Activated CD4-positive, alpha-beta T cell treated with anti-CD3 and anti-CD28 coated beads for 4 hours (primary cell): Measurements from ENCODE around the gene ADARB1.

Source experiments
- DNase-seq, 2 donors: peaks; one replicate each; pipeline ENCODE4 v3.0.0-alpha.2; 2020

Gene ADARB1

DNA sequence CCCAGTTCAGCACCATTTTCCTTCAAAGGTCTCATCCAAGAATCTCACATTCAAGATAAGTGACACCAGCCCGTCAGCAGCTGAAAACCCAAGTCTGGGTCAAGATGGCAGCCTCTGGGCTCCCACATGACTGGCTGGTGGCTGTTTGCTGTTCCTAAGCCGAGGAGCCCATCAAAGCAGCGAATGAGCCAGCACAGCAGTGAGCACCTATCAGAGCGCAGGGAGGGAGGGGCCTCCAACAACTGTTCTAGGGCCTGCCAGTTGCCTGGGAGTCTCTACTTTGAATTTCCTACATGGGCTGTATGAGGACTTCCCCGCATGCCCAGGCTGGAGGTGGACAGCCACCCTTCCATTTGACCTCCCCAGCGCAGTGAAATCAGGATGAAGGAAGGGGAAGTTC lies 102.7 kb downstream of the ADARB1 start:
- no peak for DNase-seq

DNA sequence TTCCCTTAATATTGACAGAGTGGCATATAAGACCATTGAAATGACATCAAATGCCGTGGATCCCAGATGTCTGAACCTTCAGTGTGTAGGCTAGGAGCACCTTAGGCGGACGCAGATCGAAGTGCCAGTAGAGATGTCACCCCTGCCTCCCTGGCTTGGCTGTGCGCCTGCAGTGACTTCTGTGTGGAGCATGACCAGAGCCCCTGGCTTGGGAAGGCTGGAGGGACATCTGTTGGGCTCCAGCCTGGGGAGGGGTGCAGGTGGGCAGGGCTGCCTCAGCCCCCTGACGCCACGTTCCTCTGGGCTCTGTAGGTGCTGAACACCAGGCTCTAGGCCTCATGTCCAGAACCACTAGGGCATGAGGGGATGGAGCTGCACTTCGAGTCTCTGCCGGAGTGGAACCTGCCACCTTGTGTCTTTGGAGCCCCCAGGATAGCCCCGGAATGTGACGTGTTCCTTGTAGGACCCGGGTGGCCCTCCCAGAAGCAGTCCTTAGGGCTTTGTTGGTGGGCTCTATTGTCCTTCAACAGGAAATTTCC lies 103.8 kb downstream of the ADARB1 start:
- no peak for DNase-seq

DNA sequence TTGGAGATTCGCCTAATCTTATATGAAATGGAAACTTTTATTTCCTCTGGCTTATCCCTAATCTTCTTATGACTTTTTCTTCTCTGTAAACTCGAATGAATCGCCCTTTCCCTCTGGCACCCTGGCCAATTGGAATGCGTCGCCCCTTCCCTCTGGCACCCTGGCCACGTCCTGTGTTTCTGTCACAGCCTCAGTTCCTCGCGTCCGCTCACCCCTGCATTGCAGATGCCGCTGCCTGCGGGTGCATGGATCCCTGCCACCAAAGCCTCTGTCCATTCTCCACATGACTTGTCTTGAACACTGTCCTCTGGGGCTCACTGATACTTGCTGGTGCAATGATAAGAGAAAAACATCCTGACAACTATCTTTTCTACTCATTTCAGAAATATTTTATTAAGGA lies 104.6 kb downstream of the ADARB1 start:
- no peak for DNase-seq

DNA sequence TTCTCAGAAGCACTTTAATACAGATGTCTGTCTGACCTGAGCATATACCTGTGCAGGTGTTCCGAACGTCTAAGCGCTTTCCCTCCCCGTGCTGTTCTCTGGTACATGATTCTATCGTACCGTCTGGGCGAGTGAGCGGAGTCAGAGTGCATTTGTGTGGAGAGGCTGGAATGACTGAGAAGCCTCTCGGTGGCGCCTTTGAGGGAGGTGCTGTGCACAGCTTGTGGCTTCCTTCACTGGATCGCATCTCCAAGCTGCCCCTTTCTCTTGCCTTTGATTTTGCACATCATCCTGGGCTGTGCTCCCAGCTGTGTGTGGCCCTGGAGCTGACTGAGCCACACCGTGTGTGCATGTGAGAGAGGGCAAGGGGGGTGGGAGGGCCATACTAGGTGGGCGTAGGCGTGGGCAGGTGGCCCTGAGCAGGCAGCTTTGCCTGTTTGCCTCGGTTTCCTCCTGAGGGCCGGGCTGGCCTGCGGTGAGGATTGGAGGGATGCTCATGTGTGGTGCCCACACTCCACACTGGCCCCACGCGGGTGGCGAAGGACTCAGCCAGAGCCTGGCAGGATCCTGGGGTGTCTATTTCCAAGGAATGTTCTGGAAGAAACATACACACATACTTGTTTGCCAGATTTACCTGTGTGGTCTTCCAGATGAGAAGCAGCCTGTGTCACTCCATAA lies 105.3 kb downstream of the ADARB1 start:
- no peak for DNase-seq

DNA sequence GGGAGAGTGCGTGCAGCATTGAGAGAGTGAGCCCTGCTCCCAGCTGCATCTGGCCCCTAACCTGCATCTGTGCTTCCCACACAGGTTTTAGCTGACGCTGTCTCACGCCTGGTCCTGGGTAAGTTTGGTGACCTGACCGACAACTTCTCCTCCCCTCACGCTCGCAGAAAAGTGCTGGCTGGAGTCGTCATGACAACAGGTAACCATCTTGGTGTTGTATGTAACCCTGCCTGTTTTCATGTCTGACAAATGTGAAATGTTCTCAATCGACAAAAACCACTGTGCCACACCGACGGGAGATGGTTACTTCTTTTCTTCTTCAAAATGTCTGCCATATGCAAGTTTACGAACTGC lies 105.8 kb downstream of the ADARB1 start:
- no peak for DNase-seq

DNA sequence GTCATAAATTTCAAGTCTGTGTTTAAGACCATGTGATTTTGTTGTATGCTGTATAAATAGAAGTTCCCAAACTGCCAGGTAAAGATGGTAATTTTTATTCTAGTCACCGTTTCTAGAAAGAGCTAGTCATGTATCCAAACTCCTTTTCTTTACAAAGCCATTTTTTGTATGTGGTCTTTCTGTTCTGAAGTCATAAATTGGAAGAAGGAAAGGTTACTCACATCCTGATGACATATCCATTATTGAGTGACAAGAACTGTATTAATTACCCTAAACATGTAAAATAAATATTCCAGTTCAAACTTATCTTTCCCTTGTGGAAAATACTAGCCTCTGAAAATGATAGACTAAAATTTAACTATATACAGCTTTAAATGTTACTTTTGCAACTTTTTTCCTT lies 108.6 kb downstream of the ADARB1 start:
- no peak for DNase-seq

DNA sequence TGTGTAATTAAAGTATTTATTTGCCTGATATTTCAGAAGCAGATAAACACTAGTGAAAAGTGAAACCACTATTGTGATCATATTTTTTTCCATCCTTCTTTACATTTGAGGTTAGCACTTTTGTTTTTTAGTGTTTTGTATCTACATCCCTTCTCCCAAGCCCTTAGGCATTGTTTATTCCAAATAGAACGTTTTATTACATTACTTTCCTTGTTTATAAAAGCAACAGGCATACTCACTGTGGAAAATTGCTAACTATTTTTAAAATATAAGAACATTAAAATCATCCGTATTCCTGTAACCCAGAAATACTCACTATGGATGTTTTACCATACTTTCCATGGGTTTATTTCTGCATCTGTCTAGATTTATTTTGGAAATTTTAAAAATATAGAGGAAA lies 109.5 kb downstream of the ADARB1 start:
- no peak for DNase-seq

DNA sequence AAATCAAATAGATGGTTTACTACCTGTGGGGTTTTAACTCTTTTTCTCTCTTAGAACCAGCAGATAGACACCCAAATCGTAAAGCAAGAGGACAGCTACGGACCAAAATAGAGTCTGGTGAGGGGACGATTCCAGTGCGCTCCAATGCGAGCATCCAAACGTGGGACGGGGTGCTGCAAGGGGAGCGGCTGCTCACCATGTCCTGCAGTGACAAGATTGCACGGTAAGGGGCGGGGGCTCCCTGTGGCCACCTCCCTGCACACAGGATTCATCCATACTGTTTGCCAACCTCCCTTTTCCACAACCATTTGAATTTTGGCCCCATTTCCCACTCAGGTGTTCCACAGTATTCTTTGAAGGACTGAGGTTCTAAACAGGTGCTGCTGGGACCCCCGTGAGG lies 110.5 kb downstream of the ADARB1 start:
- no peak for DNase-seq

DNA sequence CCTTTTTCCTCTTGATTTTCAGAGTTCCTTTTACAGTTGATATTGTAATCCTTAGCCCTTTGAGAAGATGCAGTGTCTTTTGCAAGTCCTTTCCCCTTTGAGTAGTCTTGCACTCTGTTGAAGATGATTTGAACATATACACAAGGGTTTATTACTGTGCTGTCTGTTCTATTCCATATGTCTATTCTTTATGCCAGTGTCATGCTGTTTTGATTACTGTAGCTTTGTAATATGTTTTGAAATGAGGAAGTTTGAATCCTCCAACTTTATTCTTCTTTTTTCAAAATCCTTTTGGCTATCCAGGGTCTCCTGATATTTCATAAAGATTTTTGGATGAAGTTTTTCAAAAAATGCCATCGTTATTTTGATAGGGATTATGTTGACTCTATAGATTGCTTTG lies 112.3 kb downstream of the ADARB1 start:
- no peak for DNase-seq

DNA sequence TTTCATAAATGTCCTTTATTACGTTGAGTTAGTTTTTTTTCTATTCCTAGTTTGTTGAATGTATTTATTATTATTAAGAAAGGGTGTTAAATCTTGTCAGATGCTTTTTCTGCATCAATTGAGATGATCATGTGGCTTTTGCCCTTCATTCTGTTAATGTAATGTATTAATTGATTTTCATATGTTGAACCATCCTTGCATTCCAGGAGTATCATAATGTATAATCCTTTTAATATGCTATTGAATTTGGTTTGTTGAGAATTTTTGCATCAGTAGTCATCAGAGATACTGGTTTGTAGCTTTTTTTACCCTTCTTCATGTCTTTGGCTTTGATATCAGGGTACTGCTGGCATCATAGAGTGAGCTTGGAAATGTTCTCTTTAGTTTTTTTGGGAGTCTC lies 113.3 kb downstream of the ADARB1 start:
- no peak for DNase-seq

DNA sequence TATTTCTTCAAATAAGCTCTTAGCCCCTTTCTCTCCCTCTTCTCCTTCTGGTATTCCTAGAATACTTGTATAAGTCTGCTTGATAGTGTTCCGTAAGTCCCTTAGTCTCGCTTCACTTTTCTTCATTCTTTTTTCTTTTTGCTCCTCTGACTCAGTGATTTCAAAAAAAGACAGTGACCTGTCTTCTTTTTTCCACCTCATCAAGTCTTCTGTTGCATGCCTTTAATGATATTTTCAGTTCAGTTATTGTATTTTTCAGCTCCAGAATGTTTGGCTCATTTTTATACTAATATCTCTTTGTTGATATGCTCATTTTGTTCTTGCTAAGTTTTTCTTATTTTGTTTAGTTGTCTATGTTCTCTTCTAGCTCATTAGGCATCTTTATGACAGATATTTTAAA lies 115.6 kb downstream of the ADARB1 start:
- no peak for DNase-seq

DNA sequence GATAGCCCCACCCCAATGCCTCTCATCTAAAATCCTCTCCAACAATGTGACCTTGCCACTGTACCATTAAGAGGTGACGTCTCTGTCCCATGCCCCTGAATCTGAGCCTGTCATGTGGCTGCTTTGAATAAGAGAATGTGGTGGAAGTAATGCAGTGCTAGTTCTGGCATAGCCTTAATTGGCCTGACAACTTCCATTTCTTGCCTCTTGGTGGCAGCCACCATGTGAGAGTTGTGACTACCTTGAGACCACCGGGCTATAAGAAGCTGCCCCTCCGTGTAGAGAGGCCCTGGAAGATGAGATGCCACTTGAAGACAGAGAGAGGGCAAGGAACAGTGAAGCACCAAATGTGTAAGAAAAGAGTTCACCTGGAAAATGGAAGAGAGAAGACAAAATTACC lies 118.0 kb downstream of the ADARB1 start:
- DNase-seq, result no peak

DNA sequence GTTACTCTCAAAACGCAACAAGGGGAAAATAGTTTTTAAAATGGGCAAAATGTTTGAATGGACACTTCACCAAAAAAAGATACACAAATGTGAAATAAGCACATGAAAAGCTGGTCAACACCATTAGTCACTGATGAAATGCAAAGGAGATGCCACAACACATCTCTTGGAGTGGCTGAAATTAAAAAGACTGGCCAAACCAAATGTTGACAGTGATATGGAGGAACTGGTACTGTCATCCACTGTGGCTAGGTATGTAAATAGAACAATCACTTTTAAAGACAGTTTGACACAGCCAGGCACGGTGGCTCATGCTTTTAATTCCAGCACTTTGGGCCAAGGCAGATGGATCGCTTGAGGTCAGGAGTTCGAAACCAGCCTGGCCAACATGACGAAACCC lies 122.2 kb downstream of the ADARB1 start:
- no peak for DNase-seq

DNA sequence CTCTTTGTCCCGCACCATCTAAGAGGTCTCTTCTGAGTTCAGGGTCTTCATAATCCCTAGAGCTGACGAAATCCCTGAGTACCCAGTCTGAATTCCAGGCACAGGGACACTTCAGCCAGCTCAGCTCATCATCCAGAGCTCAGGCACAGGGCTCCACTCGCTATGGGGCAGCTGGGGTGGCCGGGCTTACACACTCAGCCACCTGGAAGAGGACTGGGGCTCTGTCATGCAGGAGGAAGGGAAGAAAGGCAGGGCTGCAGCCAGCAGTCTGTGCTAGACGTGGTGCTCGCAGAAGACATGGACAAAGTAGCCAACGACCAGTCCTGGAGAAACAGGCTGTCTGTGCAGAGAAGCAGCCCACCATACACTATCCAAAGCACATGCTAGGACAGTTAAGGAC lies 124.8 kb downstream of the ADARB1 start:
- no peak for DNase-seq

DNA sequence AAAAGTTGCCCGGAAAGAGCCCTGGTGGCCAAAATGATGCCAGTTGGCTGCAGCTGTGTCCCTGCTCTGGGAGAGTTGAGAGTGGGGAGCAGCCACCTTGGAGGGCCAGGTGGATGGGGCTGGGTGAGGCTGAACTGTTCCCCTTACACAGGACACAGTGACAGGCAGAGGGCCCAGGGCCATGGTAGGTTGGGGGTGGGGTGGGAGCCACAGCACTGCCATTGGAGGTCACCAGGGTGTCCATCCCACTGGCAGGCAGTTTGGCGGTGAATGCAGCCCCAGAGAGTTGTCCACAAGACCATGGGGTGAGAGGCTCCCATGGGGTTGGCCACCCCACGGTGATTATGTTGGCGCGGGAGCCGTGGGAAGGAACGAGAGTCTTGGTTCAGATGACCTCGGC lies 125.7 kb downstream of the ADARB1 start:
- no peak for DNase-seq

DNA sequence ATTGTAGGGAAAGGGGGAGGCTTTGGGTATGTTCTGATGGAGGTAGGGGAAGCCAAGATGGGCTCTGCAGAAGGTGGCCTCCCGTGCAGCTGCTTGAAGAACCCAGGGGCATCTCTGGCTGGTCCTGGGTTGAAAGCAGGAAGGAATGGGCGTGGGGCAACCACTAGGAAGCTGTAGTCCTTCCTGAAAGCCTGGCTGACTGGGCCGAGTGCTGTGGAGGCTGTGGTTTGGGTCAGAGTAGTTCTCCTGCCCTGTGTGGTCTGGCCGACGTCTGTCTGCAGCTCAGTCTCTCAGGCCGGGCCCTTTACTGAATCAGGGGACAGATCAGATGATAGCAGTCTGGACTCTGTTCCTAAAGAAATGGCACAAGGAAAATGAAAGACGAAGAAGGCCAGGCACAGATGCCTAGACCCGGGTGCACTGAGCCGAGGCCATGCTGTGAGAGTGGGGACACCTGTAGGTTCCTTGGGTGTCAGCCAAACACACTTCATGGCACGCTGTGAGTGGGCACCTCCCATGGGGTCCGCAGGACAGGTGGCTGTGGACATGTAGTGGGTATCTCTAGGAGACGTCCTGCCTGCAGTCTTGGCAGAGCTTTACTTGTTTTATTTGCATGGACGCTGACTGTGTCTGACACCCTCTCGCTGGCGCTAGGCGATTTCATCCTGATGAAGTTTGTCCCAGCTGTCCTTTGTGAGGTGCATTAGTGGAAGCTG lies 126.4 kb downstream of the ADARB1 start:
- no peak for DNase-seq

DNA sequence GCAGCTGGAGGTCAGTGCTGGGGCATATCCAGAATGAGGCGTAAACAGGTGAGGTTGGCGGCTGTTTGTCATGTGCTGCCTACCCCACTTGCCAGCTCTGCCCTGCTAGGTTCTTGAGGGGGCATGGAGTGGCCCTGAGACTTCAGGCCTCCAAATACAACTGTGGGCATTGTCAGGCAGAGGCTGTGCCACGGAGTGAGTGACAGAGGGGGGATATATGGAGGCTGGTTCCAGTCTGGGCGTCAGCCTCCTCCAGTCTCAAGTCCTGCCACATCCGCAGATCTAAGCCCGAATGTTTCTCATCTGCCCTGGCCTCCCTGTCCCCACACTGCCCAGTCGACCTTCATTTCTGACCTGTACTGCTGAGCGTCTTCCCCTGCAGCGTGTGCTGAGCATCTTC lies 128.0 kb downstream of the ADARB1 start:
- DNase-seq, result no peak

DNA sequence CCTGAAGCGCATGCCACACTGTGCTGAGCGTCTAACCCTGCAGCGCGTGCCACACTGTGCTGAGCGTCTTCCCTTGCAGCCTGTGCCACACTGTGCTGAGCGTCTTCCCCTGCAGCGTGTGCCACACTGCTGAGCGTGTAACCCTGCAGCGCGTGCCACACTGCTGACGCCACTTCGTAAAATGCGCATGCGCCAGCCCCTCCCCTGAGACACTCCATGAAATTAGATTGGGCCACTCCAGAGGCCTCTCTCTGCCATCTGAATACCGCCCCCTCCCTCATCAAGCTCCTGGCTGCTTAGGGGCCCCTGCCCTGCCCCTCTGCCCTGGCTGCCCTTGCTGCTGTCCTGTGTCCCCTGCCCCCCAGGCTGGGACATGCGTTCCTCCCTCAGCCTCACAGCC lies 128.5 kb downstream of the ADARB1 start:
- no peak for DNase-seq

DNA sequence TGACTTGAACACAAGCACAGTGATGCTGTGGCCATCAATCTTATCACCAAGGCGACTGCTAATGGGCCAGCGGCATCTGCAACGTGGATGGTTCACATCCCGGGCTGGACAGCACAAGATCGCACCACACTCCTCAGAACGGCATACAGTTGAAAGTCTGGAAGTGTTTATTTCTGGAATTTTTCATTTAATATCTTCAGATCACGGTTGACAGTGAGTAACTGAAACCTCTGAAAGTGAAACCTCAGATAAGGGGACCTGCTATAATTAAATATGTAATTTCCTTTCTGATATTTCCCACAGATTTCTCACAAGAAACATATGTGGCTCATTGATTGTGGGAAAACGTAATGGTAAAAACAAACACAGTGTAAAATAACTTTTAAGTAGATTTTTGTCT lies 129.6 kb downstream of the ADARB1 start:
- no peak for DNase-seq

DNA sequence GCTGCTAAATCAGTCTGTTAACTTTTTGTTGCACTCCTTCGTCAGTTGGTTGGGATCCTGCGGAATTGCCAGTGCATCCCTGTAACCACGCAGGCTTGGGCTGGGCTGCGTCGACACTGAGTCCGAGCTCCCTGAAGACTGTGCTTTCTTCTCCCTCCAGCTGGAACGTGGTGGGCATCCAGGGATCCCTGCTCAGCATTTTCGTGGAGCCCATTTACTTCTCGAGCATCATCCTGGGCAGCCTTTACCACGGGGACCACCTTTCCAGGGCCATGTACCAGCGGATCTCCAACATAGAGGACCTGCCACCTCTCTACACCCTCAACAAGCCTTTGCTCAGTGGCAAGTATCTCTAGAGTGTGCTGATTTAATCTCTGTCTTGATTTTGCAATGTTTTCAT lies 130.0 kb downstream of the ADARB1 start:
- no peak for DNase-seq

DNA sequence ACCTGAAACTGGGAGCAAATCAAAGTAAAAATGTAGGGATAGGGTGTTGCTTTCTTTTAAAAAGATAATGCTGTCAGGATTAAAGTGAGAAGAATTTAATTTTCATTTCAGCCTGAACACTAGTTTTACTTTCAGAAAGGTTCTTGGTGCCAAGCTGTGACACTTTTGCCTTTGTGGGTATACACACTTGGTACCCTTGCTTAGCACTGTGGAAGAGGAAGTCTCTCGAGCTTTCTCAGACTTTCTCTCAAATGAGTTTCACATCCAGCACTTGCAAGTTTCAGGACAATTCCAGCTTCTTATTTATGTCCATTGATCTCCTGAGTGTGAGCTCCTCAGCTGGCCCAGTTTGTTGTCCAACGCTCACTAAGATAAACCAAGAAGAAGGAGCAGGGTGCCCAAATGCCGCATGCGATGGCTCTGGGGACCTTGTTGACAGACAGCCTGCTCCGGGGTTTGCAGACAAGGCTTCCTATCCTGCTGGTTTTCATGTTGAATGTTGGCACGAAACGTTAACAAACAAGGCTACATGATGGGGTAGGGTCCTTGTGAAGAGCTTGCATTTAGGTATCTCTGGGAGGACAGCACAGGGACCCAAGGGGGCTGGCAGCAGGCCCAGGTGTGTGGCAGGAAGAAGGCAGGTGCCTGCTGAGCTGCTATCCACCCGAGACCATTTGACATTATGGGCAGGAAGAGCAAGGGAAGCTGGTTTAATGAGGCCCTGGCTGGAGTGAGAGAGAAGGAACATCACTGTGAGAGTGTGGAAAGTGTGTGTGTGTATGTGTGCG lies 133.7 kb downstream of the ADARB1 start:
- no peak for DNase-seq

DNA sequence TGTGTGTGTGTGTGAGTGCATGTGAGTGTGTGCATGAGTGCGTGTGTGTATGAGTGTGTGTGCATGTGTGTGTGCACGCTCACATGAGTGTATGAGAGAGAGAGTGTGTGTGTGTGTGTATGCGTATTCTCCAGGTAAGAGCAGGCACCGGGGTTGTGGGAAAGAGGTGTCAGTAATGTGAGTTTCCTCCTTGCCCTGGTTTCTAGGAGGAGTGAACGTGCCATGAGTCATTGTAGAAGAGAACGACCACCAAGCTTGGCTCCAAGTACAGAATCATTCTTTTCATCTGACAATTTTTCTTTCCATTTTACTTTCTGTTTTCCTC lies 134.2 kb downstream of the ADARB1 start:
- no peak for DNase-seq

DNA sequence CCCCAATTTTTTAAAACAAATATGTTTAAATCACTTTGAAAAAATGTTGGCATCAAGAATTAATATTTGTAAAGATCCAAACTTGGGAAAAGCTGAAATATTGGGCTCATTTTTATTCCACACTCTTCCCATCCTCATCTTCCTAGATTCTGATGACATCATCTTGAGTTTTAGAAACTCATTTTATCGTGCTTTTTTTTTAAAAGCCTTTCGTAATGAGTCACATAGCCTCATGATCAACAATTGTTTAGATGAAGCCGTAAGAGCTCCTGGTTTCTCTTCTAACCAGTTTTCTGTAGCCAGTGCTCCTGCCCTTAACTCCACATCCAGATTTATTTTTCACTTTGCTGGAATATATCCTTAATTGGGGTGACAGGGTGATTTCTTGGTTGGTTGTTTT lies 134.7 kb downstream of the ADARB1 start:
- DNase-seq, result no peak

DNA sequence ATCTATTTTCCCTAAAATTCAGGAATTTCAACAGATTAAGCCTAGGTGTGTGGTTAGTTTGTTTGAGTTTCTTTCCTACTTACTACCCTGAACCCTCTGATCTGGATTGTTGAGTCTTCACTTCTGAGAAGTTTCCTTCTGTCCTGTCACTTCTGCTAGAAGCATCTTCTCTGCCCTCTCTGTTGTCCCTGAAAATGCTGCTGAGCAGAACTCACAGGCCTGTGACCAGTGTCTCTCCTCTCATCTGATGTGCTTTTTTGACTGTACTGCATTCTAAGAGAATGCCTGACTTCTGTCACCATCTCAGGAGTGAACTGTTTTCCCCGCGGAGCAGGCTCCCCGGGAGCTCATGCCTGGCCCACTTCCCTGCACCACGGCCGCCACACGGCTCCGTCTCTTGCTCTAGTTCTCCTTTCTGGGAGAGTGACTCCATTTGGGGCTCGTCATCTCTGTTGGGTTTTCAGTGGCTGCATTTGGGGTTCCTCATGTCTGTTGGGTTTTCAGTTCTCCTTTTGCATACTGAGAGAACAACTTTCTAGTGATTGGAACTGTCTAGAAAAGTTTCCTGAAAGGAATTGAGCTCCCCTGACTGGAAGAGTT lies 135.4 kb downstream of the ADARB1 start:
- no peak for DNase-seq
